ENCODE data around the gene LAD1. TPM values are rescaled to one million over a fixed set of nuclear protein-coding genes. Genes with fewer than 3 reads are reported as not detected.

Gene LAD1
- total and polyA plus RNA-seq, 2 donors (not counting 1 experiment from before 2014, with no cell fraction given) = 0.10 TPM; not detected in 1

DNA sequence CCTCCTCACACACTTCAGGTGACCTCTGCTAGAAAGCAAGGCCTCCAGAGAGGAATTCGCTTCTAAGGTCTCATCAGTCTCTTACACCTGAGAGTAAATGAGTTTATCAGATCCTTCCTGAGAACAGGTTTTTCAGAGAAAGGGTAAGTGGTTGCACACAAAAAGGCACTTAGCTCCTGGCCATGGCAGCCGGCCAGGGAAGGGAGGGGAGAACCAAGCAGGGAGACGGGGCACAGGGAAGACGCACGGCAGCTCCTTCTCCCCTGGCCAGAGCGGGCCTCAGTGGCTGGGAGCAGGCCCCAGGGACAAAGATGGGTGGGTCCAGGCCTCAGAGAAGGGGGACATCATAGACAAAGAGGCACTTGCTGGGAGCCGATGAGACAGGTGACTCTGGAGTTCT is 18.0 kb downstream of the LAD1 start:
- 95% methylated on average over 5 of the region's 7 CpGs for WGBS (ENCODE audit: insufficient coverage)
- Histone ChIP-seq H3K79me2 (ENCODE audit: control insufficient read depth, insufficient read depth, low read length) (no peaks in the 10 kb centered on the region), H3K9me3 (ENCODE audit: control extremely low read depth in 1 of 3, control insufficient read depth in 2 of 3, insufficient read depth in 1 of 3, low read length in 2 of 3) (no peaks in the 10 kb centered on the region), H3K4me3 (ENCODE audit: control extremely low read depth in 1 of 5, extremely low read depth in 1 of 5, insufficient read depth in 1 of 5, low read depth in 2 of 5, low read length in 4 of 5) (no peak overlapping the region), H3K27me3 (replicated peaks in 1 of 4; ENCODE audit: control extremely low read depth in 1 of 4, control insufficient read depth in 3 of 4, insufficient read depth in 4 of 4, low read length in 3 of 4) (peaks cover 0 to 5% (median under 1%) of the 10 kb centered on the region in 4 experiments), H3K36me3 (replicated peaks in 1 of 2; ENCODE audit: control extremely low read depth in 1 of 2, control insufficient read depth in 1 of 2, extremely low read depth in 1 of 2, insufficient read depth in 2 of 2, low read length in 1 of 2) (no peaks in the 10 kb centered on the region), H3K9ac (ENCODE audit: low read length) (no peak overlapping the region), H3K4me2 (replicated peaks; ENCODE audit: low read depth, low read length, poor library complexity, severe bottlenecking) (no peak overlapping the region), H2AFZ (ENCODE audit: insufficient read depth, low read depth, low read length, poor library complexity, severe bottlenecking) (no peak overlapping the region), H3K4me1 (ENCODE audit: control insufficient read depth in 2 of 2, insufficient read depth in 2 of 2, low read length in 2 of 2) (no peaks in the 10 kb centered on the region), H3K27ac (ENCODE audit: low read length in 2 of 2) (no peak overlapping the region), H4K20me1 (ENCODE audit: control insufficient read depth, insufficient read depth, low read length, poor library complexity, severe bottlenecking) (no peaks in the 10 kb centered on the region)
- no peaks in the 10 kb centered on the region for H3K4me1 Mint-ChIP-seq
- DNase-seq (no peak), ATAC-seq (ENCODE audit: low read depth) (no peak)
- TF ChIP-seq EZH2 (IDR thresholded peaks at IDR 0.05; ENCODE audit: borderline replicate concordance, insufficient read depth, low read depth, low read length, poor library complexity, severe bottlenecking) = no peak
- TF ChIP-seq, protein P1, sequence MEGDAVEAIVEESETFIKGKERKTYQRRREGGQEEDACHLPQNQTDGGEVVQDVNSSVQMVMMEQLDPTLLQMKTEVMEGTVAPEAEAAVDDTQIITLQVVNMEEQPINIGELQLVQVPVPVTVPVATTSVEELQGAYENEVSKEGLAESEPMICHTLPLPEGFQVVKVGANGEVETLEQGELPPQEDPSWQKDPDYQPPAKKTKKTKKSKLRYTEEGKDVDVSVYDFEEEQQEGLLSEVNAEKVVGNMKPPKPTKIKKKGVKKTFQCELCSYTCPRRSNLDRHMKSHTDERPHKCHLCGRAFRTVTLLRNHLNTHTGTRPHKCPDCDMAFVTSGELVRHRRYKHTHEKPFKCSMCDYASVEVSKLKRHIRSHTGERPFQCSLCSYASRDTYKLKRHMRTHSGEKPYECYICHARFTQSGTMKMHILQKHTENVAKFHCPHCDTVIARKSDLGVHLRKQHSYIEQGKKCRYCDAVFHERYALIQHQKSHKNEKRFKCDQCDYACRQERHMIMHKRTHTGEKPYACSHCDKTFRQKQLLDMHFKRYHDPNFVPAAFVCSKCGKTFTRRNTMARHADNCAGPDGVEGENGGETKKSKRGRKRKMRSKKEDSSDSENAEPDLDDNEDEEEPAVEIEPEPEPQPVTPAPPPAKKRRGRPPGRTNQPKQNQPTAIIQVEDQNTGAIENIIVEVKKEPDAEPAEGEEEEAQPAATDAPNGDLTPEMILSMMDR (IDR thresholded peaks at IDR 0.05) = no peak
- no peak overlapping the region for H3K4me3 Mint-ChIP-seq
- CTCF ChIA-PET = interaction anchor here (0.7 kb wide), 1 partner anchor 176 kb away, joined by 3 read pairs; no protein-coding TSS in a partner anchor
- H3K9me3 Mint-ChIP-seq (ENCODE audit: insufficient read depth) = no peaks in the 10 kb centered on the region
- POLR2A ChIA-PET = no interaction called here
- no peak overlapping the region for H3K27ac Mint-ChIP-seq
- intact Hi-C loops (cut with micrococcal nuclease) = no loop called here
- peaks cover 25% of the 10 kb centered on the region for H3K27me3 Mint-ChIP-seq

GRCh38 chr1:201379733-201380242 is 19.3 kb downstream of the LAD1 start:
- H3K27me3 Mint-ChIP-seq = peaks cover 21% of the 10 kb centered on the region
- POLR2A ChIA-PET = no interaction called here
- H3K27ac Mint-ChIP-seq = no peak overlapping the region
- no peak for ATAC-seq (ENCODE audit: low read depth)
- Histone ChIP-seq H3K9me3 (ENCODE audit: control extremely low read depth in 1 of 3, control insufficient read depth in 2 of 3, insufficient read depth in 1 of 3, low read length in 2 of 3) (no peaks in the 10 kb centered on the region), H3K4me2 (replicated peaks; ENCODE audit: low read depth, low read length, poor library complexity, severe bottlenecking) (no peak overlapping the region), H3K9ac (ENCODE audit: low read length) (no peak overlapping the region), H4K20me1 (ENCODE audit: control insufficient read depth, insufficient read depth, low read length, poor library complexity, severe bottlenecking) (no peaks in the 10 kb centered on the region), H3K36me3 (replicated peaks in 1 of 2; ENCODE audit: control extremely low read depth in 1 of 2, control insufficient read depth in 1 of 2, extremely low read depth in 1 of 2, insufficient read depth in 2 of 2, low read length in 1 of 2) (no peaks in the 10 kb centered on the region), H2AFZ (ENCODE audit: insufficient read depth, low read depth, low read length, poor library complexity, severe bottlenecking) (no peak overlapping the region), H3K4me3 (ENCODE audit: control extremely low read depth in 1 of 5, extremely low read depth in 1 of 5, insufficient read depth in 1 of 5, low read depth in 2 of 5, low read length in 4 of 5) (no peak overlapping the region), H3K79me2 (ENCODE audit: control insufficient read depth, insufficient read depth, low read length) (no peaks in the 10 kb centered on the region), H3K27me3 (replicated peaks in 1 of 4; ENCODE audit: control extremely low read depth in 1 of 4, control insufficient read depth in 3 of 4, insufficient read depth in 4 of 4, low read length in 3 of 4) (peaks cover 0 to 2% (median 0%) of the 10 kb centered on the region in 4 experiments), H3K27ac (ENCODE audit: low read length in 2 of 2) (no peak overlapping the region), H3K4me1 (ENCODE audit: control insufficient read depth in 2 of 2, insufficient read depth in 2 of 2, low read length in 2 of 2) (no peaks in the 10 kb centered on the region)
- DNase-seq = no peak
- WGBS (ENCODE audit: insufficient coverage) = 90% methylated on average over 7 of the region's 9 CpGs
- intact Hi-C loops (cut with micrococcal nuclease) = no loop called here
- CTCF ChIA-PET = no interaction called here
- no peaks in the 10 kb centered on the region for H3K4me1 Mint-ChIP-seq
- H3K4me3 Mint-ChIP-seq = no peak overlapping the region
- TF ChIP-seq EZH2 (IDR thresholded peaks at IDR 0.05; ENCODE audit: borderline replicate concordance, insufficient read depth, low read depth, low read length, poor library complexity, severe bottlenecking) = no peak
- TF ChIP-seq, protein P1 (IDR thresholded peaks at IDR 0.05) = no peak
- no peaks in the 10 kb centered on the region for H3K9me3 Mint-ChIP-seq (ENCODE audit: insufficient read depth)

All from B cell (primary cell).